Erythroblast (primary cell): Measurements from ENCODE around the gene FILIP1L.

Experiments
- GATA1 ChIP-seq: IDR thresholded peaks from 2 replicates; pipeline ENCODE4 v1.6.1; 2011; ENCODE audit warnings: low read depth, mild to moderate bottlenecking, control low read depth, low read length, moderate library complexity
- POLR2A ChIP-seq: IDR thresholded peaks from 2 replicates; pipeline ENCODE4 v1.6.1; 2011; ENCODE audit warnings: mild to moderate bottlenecking, low read length

DNA sequence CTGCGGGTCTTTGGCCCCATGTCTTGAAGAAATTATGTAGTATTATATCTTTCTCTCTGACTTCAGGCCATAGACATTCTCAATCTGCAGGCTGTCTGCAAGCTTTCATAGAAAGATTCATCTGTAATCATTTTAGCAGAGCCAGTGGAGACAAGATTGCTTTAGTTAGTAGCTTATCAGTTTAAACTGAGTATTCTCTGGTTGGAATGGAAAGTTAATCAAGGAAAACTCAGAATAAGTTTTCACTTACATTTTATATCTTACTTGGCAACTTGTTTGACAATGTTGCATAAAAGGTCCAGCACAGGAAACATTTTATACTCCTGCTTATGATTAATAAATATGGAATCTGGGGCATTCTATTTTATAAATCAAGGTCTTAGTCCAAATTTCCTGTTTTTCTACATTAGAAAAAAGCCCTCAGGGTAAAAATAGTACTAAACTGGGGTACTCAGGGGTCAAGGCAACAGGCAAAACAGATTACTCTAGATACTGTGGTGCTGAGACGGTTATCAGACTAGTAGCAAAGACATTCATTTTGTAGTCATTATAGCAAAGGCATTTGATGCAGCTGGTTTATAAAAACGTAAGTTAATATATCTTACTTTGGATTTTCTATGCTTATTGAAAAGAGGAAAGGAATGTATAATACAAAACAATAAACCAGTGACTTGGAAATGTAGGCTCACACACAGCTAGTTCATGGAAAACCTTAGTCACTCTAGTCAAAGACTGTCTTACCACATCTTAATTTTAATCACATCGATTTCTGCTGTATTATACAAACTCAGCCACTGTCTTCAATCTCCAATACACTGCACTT, 45.2 kb upstream of the FILIP1L start:
- TF ChIP-seq POLR2A (no peak), GATA1 (no peak)
